ENCODE results near the gene DENND10.
"Not testable (repeated sequence)": the region's sequence is repeated elsewhere in the genome, so short reads cannot be mapped to it uniquely, and the experiment has no call there.

DENND10 gene

DNA sequence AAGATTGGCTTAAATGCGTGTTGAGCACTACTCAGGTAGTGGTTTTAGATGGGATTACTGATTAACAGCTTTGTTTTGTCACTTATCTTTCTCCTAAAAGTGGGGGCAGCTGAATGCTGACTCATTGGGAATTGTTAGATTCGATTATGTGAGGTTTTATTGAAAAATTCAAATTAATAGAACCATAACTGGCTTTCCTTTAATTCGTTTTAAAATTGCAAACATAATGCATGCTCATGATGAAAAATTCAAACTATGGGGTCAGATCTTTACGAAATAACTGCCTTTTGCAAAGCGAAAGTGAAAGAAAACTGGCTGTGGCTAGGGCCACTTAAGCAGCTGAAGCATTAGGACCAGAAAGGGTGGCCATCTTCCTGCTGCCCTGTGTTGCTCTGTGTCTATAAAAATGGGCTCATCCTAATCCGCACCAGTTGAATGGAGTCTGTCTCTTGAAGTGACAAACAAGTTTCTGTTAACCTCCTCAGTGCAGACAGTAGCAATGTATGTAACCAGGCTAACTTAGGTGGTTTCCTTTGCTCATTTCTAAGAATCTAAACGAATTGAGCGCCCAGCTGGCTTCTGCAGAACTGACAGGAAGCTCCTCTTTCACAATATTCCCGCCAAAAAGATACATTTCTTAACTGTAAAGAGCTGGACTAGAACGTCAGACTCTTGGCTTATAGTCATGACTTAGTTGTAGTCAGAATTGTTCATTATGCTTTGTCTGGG is 27.8 kb downstream of the DENND10 start:
- DNase-seq: no peak

DNA sequence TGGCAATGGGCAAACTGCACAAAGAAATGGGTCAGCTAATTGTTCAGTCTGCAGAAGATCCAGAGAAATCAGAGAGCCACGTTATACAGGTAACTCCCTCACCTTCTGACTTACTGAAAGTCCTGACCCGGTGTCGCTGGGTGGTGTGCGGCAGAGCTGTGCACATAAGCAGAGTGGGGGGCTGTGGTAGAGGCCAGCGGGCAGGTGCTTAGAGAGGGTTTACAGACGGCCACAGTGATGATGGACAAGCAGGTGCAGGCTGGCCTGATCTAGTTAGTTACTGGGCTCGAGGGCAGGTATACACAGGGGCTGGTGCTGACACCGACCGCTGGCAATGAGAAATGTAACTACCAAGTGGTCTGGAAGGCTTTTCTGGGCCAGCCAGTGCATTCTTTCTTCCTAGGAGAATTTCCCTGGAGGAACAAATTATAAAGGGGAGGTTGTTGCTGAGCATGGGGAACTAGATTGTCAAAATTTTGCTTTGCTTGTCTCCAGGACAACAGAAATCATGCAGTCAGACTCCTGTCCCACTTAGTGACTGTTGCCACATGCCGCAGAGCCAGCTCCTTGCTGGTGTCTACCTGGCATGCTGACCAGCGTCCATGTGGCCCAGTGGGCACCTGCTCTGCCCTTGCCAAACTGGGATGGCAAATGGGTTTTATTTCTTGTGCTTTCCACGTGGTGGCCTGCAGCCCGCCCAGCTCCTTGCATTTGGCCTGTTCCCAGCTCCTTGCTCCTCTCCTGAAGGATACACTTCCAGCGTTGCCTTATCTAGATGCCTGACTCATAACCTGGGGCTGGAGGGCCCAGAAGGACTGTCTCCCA is 28.8 kb downstream of the DENND10 start:
- no peak for DNase-seq

DNA sequence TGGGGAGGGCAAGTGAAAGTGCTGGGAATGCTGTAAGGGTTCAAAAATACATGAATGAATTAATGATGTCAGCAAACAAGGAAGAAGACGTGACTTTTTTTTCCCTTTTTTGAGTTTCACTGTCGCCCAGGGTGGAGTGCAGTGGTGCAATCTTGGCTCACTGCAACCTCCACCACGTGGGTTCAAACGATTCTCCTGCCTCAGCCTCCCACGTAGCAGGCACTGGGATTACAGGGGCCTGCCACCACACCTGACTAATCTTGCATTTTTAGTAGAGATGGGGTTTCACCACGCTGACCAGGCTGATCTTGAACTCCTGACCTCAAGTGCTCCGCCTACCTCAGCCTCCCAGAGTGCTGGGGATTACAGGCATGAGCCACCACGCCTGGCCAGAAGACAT is 30.0 kb downstream of the DENND10 start:
- no peak for DNase-seq

DNA sequence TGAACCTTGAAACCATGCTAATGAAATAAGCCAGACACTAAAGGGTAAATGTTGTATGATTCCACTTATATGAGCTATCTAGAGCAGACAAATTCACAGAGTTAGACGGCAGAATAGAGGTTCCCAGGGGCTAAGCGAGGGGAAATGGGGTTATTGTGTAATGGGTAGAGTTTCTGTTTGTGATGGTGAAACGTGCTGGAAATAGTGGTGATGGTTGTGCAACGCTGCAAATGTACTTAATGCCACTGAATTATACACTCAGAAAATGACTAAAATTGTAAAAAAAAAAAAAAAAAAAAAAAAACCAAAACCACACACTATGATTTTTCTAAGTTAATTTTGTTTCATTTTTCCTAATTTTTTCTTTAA is 31.6 kb downstream of the DENND10 start:
- no peak for DNase-seq

DNA sequence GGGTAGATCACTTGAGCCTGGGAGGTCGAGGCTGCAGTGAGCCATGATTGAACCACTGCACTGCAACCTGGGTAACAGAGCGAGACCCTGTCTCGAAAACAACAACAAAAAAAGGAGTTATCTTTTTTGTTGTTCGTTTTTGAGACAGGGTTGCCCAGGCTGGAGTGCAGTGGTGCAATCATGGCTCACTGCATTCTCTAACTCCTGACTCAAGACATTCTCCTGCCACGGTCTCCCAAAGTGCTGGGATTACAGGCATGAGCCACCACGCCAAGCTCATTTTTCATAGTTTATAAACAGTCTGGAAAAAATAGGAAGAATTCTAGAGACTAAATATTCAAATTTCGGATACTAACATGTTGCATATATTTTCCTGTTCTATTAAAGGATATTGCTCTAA is 32.2 kb downstream of the DENND10 start:
- DNase-seq: no peak

DNA sequence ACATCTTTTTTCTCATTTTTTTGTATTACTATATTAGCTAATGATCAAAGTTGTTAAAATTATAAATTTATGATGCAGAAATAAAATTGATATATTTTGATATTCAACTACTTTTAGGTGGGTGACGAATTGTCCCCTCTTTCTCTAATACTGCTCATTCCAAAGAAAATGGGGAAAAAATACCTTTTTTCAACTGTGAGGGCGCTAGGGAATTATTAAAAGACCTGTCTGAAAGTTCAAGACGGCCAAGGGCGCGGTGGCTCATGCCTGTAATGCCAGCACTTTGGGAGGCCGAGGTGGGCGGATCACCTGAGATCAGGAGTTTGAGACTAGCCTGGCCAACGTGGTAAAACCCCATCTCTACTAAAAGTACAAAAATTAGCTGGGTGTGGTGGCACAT is 34.0 kb downstream of the DENND10 start:
- not testable (repeated sequence) for DNase-seq

DNA sequence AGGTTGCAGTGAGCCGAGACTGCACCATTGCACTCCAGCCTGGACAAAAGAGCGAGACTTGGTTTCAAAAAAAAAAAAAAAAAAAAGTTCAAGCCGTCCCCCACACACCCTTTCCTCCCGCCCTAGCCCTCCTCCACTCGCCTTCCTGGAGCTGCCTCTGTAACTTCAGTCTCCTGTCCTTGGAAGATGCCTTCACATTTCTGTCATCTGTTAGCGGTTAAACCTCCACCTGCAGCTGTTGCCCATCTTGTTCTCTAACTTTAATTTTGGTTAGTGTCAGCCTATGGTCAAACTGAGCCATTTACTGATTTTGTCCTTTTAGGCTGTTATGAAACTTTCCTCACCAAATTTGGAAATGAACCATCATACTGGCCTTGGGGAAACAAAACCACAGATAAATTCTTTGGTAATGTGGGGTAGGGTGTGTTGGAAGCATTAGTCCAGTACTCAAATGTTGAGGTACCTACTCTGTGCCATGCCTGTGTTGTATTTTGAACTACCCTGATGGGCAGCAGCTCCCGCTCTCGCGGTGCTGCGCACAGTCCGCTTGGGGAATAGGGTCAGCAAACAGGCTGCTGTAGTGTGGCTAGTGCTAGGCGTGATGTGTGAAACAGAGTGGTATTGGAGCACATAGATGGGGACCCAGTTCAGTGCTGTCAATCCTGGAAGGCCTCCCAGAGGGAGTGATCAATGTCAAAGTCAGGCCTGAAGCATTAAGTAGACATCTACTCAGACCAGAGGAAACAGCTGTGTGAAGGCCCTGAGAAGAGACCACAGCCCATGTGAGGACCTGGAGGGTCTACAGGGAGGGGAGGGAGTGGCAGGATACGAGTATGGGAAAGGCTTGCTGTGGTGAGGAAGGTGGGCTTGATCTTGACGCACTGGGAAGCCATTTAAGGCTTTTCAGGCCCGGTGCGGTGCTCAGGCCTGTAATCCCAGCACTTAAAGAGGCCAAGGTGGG is 34.7 kb downstream of the DENND10 start:
- no peak for DNase-seq

DNA sequence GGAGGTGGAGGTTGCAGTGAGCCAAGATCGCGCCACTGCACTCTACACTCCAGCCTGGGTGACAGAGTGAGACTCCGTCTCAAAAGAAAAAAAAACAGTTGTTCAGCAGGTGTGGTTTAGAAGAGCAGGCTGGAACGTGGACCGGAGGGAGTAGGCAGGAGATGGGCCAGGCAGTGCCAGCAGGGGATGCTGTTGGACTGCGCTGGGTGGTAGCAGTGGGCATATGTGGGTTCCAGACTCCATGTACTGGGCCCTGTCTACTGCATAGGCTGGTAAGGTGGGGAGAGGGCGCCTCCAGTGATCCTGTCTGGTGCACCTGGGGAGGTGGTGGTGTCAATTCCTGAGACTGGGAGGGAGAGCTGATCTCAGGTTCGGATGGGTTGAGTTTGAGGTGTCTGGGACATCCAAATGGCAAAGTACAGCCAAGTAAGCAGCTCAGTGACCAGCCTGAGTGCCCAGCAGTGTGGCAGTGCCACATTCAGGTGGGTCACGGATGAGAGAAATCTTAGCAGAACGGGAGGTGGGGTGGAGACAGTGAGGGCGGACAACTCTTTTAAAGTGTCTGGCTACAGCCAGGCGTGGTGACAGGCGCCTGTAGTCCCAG is 35.7 kb downstream of the DENND10 start:
- no peak for DNase-seq

DNA sequence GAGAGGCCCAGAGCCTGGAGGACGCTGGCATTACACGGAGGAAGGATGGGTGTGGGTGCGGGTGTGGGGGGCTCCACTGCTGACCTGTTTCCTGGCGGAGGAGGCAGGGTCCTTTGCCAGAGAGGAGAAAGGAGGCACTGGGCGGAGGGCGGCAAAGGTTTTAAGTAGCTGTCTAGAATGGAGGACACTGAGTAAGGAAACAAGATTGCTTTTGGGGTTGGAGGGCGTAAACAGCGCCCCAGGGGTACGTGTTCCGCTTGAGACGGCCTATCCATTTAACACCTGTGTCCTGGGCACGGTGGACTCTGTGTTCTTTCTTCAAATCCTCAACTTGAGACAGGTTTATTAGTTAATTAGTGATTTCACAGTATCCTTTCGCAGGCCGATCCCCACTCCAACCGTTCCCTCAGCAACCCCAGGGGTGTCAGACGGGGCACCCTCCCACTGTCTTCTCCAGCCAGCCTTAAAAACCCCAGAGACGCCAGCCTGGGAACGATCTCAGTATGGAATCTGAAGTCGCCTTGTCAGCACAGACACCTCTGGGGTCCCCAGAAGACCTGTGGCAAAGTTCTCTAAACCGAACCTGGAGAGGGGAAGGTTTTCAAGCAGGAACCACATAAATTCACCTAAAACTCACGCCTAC is 36.8 kb downstream of the DENND10 start:
- no peak for DNase-seq

DNA sequence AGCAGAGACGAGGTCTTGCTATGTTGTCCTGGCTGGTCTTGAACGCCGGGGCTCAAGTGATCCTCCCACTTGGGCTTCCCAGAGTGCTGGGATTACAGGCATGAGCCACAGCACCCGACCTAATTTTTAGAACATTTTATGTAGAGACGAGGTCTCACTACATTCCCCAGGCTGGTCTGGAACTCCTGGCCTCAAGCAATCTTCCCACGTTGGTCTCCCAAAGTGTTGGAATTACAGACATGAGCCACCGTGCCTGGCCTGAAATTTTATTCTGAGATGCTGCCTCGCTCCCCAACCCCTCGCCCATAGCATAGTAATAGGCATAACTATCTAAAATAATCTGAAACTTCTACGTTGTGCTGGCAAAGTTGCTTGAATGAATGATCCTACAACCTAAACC is 39.7 kb downstream of the DENND10 start:
- no peak for DNase-seq

DNA sequence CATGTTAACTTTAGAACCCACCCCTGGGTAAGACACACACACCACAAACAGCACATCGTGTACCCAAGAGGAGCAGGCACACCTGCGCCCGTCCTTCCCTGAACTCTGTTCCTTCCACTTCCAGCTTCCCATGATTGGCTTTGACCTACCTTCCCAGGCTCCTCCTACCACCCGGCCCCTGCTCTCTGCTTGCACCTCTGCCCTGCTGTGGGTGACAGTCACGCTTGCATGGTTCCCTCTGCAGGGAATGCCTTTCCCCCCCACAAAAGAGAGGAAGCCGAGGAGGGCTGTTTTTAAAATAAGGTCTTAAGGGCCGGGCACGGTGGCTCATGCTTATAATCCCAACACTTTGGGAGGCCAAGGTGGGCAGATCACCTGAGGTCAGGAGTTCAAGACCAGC is 45.2 kb downstream of the DENND10 start:
- no peak for DNase-seq

DNA sequence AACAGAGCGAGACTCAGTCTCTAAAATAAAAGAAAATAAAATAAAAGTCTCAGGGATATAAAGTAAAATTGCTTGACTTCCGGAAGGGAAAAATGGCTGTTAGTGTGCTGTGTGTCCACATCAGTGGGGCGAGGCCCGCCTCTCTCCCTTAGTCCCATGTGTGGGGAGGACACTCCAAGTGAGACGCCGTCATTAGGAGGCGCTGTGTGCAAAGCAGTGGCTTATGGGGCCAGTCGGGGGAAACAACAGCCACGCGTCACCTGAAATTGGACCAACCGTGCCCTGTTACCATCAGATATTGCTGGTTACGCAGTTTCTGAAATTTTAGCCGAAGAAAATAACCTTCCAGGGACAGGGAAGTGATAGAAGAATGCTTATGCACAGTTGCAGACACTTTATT is 45.8 kb downstream of the DENND10 start:
- DNase-seq: no peak

DNA sequence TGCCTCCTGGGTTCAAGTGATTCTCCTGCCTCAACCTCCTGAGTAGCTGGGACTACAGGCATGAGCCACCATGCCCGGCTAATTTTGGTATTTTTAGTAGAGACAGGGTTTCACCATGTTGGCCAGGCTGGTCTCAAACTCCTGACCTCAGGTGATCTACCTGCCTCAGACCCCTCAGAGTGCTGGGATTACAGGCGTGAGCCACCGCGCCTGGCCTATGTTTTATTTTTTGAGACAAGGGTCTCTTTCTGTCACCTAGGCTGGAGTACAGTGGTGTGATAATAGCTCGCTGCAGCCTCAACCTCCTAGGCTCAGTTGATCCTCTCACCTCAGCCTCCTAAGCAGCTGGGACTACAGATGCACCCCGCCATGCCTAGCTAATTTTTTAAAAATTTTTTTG is 47.7 kb downstream of the DENND10 start:
- not testable (repeated sequence) for DNase-seq

DNA sequence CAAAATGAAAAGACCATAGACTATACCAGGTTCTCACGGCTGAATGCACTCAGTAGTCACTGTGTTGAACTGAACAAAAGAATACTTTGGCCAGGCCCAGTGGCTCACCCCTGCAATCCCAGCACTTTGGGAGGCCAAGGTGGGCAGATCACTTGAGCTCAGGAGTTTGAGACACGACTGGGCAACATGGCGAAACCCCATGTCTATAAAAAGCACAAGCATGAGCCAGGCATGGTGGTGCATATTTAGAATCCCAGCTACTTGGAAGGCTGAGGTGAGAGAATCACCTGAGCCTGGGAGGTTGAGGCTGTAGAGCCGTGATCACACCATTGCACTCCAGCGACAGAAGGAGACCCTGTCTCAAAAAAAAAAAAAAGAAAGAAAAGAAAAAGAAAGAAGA is 49.1 kb downstream of the DENND10 start:
- no peak for DNase-seq

DNA sequence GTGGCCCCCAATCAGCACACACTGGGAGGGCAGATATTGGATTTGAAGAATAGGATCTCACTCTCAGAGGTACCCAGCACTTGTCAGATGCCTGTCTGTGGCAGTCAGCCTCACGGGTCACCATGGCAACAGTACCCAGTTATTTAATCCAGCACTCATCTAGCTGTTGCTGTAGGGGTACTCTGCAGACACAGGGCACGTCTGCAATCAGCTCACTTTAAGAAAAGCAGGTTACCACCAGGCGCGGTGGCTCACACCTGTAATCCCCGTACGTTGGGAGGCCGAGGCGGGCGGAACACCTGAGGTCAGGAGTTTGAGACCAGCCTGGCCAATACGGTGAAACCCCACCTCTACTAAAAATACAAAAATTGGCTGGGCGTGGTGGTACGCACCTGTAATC is 49.7 kb downstream of the DENND10 start:
- no peak for DNase-seq

DNA sequence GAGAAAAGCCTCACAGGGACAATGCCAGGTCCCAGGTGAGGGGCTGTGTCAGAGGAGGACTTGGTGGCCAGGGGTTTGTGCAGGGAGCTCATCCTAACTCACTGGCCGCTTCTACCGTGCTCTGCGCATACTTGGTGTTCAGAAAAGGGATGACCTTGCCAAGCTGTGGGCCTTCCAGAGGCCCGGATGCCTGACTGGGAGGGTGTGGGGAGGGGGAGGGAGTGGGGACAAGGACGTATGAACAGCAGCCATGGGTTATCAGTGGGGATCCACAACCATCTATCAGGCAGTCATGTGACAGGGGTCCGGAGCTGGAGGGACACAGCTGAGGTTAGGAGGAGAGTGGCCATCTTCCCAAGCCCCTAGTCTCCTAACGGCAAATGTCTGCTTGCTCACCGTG is 55.4 kb downstream of the DENND10 start:
- DNase-seq: no peak

DNA sequence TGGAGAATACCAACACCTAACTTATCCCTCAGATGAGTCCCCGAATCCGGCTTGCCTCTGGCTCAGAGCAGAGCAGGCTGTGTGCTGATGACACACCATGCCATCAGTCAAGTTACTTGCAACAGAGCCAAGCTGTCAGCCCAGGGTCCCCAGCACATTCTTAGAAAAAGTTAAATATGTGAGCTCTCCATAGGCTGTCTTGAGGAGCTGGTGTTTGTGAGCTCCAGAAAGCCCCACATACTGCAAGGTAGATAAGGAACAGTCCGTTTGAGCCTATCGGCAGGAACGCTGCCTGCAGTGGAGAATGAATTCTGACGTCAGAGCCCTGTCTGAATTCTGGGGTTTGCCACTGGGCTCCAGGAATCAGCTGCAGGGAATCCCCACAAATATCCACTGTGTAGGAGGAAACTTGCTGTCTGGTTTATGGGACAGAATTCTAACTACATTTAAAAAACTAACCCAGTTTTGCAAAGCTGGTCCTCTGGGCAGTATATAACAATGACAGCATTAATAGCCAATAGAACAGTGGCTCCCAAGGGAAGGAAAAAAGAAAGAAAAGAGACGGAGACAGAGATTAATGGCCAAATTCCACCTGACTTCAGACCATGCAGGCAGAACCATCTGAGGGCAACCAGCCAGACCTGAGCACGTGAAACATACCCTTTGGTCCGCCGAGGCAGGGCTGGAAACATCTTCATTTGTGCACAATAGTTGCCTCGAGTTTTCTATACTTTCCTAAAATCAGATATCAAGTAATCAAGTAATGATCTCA is 58.0 kb downstream of the DENND10 start:
- DNase-seq: peak; percentile 37

DNA sequence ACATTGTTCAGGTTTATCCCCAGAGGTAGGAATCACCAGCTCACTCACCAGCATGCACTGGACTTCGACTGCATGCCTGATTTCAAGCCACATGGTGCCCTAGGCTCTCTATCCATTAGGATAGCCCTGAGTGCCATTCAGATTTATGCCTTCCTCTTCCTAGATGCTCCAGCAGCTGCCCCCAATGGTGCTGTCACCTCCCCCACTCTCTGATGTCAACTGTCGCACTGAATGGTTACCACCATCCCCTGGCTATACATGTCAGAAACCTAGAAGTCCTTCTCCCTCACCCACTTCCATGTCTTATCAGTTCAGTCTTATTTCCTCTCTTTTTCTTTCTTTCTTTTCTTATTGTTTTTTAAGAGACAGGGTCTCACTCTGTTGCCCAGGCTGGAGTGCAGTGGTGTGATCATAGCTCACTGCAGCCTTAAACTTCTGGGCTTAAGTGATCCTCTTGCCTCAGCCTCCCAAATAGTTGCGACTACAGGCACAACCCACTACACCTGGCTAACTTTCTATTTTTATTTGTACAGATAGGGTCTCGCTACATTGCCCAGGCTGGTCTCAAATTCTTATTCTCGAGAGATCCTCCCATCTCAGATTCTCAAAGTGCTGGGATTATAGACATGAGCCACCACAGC is 58.7 kb downstream of the DENND10 start:
- DNase-seq: no peak

DNA sequence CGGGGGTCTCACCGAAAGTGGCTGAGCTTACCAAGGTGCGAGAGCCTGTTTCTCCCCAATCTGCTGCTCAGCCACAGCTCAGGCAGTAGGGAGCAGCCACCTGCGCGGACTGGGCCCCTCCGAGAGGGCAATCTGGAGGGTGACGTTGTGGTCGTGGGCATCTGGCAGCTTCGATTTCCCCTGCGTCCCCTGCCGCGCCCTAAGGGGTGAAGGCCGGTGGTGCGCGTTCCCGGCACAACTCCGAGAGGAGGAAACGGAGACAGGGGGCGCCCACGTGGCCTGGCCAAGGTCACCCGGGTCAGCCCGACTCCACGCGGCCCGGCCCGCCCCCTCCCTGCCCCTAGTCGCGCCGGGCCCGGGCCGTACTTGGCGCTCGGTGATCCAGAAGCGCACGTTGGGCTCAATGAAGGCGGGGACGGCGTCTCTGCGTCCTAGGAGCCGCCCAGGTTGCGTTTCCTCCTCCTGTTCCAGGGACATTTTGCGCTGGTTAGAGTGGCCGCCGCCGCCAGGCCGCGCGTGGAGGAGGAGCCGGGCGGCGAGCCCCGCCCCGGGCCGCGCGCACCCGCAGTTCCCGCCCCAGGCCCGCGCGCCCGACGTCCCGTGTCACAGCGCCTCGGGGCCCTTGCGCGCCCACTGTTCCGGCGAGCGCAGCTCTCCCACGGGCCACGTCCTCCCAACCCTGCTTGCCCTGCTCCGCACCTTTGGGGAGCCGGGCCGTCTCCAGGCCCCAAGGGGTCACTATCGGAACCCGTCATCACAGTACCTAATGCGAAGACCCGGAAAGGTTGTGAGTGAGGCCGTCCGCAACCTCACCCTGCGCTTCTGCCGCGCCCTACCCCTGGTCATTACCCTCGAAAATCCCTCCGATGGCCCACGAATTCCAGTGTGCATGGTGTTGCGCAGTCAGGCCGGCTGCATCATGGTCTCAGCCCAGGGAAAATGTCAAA is 61.5 kb downstream of the DENND10 start, which contains the start of gene SFXN4:
SFXN4 (minus strand) TSS at position 544 of the 947 bp plus-strand sequence; CDS start at position 477, 67 bp downstream.
- DNase-seq: peak; percentile 90
